Hematopoietic multipotent progenitor cell treated with erythropoietin and hydrocortisone succinate and interleukin-3 and kit ligand, for 8 days (in vitro differentiated cells): ENCODE measurements around the gene STARD9.
"Not testable (repeated sequence)": the region's sequence is repeated elsewhere in the genome, so short reads cannot be mapped to it uniquely, and the experiment has no call there.

Source experiments
- DNase-seq: peaks from one replicate; pipeline ENCODE4 v3.0.0-alpha.2; 2015

The STARD9 gene

DNA sequence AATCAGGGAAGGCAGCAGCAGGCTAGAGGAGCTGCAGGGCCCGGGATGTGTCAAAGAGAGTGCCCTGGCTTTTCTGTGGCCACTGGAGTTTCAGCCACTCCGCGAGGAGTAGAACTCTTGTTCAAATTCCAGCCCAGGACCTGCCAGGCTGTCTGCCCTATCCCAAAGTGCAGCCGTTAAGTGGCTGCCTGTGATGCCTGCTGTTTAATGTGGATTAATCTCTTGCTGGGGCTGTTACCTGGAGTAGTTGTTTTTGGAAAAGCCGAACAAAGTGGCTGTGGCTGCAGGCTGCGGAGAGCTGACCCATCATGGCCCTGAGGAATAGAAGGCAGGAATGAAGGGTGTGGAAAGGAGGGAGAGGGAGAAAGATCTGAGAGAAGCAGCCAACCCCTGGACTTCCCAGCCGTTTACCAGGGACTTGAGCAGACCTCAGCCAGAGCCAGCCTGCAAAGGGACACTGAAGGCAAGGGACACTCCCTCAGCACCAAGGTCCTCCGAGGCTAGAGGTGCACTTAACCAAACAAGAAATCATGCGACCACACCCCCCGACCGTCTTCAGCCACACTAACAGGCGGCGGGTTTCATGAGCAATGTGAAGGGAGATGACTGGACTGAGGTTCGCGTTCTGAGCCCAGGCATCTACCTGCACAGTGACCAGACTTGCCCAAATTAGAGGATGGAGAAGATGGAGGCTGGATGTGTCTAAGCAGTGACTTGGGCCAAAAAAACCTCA, 156.9 kb downstream of the STARD9 start:
- no peak for DNase-seq

DNA sequence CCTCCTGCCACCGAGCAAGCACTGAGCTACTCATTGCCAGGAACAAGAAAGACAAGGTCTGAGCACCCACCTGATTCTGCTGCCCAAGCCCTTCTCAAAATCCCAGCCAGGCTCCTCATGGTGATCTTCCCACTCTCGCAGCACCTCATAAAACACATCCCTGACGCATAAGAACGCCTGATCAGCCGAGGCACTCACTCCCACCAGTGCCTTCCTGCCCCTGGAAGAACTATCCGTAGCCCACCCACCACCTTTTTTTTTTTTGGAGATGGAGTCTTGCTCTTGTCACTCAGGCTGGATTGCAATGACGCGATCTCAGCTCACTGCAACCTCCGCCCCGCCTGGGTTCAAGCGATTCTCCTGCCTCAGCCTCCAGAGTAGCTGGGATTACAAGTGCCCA, 157.6 kb downstream of the STARD9 start:
- no peak for DNase-seq

DNA sequence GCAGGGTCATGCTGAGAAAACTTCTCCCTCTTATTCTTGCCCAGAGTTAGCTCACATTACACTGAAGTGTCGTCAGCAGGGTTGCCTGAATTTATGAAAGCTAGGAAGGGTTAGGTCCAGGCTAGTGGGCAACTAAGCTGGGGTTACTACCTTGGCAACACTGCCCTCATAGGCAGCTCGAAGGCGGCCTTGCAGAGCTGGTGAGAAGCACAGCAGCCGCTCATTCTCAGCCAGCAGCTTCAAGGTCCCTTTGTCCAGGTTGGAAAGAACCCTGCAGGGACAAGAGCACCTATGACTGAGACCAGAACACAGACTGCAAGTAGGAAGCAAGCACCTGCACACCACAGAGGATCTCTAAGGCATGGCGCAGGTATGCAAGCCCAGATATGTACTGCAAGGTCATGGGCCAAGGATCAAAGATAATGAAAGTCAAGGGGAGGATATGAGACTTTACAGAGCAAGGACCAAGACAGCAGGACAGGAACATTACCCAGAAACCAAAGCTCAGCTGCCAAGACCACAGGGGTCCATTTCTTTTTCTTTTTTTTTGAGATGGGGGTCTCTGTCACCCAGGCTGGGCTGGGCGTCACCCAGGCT, 158.8 kb downstream of the STARD9 start:
- DNase-seq = no peak

GRCh38 chr15:42735382-42736165, 160.2 kb downstream of the STARD9 start:
- no peak for DNase-seq

DNA sequence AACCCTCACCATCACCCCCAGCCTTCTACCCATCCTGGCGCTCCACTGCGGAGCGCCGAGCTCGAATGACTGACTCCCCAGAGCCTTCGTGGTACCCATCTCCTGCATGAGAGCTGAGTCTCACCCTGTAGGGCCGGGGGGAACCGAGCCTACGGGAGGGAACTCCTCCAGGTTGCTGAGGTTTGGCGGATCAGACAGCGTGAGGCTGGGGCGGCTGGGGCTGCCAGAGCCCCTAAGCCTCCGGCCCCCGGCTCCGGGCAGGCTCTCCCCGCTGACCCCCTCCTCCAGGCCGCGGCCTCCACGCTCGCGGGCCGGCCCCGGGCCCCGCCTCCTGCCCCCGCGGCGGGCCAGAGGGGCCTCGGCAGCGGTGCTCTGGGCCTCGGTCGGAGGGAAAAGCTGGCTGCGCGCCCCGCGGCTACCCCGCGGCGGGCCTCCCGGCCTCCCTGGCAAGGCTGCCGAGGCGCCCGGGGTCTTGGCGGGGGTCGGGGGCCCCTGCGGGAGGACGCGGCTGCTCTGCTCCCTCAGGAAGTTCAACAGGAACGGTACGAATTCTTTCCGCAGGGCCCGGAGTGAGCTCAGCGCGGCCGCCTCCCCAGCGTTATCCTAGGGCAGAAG, 160.9 kb downstream of the STARD9 start:
- DNase-seq = no peak

GRCh38 chr15:42736793-42737528, 161.6 kb downstream of the STARD9 start, which contains the start of gene CDAN1:
Gene CDAN1, minus strand, starts transcription at chr15:42737128. Its CDS starts 26 bp downstream, at chr15:42737102.
- peak; percentile 88 for DNase-seq

DNA sequence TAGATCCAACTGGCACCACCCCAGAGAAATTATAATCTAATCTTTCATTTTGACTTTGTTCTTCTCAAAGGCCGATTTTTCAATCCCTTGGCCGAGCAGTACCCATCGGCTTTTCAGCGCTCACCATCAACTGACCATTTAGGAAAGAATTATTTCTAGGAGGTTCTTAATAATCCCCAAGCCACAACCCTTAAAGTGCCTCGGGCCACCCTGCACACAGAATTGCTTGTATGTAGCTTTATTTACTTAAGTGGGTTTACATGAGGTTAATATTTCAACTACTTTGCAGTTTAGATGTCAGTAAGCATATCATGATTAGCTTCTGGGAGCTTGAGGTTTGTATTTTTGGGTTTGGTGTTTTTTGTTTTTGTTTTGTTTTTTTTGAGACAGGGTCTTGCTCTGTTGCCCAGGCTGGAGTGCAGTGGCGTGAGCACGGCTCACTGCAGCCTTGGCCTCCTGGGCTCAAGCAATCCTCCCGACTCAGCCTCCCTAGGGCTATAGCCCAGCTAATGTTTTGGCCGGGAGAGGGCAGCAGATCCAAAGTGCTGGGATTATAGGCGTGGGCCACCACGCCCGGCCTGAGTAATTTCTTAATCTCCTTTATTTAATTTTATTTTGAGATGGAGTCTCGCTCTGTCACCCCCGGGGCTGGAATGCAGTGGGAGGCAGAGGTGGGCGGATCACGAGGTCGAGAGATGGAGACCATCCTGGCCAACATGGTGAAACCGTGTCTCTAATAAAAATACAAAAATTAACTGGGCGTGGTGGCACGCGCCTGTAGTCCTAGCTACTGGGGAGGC, 162.3 kb downstream of the STARD9 start:
- peak; percentile 51 for DNase-seq

DNA sequence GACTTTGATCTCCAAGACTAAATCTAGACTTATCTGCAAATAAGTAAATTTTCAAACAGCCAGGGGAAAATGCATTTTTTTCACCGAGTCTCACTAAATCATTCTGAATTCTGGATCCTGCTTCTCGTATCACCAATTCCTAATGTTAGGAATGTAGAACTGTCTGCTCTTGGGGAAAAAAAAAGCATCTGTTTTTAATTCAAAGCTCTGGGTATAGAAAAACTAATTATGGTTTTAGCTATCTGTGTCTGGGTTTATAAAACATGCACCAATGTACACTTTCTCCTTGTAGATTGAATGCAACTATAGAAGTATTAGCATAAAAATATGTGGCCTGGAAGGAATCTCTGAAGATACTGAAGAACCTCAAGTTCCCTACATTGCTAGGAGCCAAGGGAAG, 166.3 kb downstream of the STARD9 start:
- no peak for DNase-seq

DNA sequence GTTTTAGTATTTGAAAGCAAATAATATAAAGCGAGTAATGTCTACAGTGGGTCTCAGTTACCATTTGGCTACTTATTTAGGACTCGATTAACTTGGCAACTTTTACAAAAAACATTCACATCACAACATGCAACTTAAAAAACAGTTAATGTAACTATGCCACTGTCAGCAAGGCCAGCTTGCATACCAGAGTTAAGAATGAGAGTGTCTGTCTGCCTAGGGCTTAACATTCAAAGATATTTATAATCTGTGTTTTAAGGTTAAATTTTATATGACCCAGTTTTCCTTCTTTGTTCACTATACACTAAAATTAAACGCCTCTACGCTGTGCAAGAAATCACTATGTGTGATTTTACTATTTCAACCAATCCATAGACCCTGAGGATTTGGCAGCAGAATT, 166.7 kb downstream of the STARD9 start:
- DNase-seq = no peak

DNA sequence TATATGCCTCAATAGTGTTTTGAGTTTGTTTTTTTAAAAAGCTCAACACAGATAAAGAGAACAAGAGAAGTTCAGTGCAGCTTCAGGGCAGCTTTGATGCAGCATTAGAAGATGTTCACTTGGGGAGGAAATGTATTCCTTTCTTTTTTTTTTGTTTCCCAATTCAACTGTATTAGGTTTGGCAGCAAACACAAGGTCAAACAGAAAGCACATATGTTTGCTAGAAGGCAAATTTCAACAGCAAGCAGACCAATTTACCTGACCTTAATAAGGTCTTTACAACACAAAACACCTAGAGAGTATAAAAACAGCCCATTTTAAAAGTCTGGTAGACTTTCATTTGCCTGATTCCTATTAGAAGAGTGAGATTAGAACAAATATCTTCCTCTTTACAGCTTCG, 168.8 kb downstream of the STARD9 start:
- DNase-seq = no peak

- DNase-seq = no peak
Observed at GRCh38 chr15:42749266-42749665, 173.9 kb downstream of the STARD9 start.

GRCh38 chr15:42750306-42750705, 174.9 kb downstream of the STARD9 start:
- no peak for DNase-seq

DNA sequence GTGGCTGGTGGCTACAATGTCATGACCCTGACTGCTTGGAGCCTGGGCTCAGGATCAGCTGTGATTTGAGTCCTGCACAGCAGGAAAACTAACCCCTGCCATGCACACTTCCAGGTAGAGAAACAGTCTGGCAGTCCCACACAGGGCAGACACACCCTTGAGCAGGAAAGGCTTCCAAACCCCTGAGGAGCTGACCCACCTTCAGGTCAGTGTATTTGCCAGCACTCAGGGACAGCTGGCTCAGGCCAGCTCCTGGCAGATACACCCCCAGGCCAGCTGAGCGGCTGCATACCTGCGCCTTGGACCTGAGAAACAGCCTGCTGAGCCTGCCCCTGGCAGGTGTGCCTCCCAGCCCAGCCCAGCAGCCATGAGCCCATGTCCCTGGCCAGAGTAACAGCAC, 183.7 kb downstream of the STARD9 start:
- DNase-seq = no peak

DNA sequence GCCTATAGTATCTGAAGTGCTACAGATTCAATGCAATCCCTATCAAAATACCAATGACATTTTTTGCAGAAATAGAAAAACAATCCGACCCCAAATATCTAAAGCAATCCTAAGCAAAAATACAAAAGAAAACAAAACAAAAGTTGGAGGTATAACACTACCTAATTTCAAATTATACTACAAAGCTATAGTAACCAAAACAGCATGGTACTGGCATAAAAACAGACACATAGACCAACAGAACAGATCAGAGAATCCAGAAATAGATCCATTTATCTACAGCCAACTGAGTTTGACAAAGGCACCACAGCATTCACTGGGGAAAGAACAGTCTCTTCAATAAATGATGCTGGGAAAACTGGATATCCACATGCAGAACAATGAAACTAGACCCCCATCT, 185.4 kb downstream of the STARD9 start:
- no peak for DNase-seq

GRCh38 chr15:42761813-42762212, 186.4 kb downstream of the STARD9 start:
- DNase-seq = not testable (repeated sequence)

DNA sequence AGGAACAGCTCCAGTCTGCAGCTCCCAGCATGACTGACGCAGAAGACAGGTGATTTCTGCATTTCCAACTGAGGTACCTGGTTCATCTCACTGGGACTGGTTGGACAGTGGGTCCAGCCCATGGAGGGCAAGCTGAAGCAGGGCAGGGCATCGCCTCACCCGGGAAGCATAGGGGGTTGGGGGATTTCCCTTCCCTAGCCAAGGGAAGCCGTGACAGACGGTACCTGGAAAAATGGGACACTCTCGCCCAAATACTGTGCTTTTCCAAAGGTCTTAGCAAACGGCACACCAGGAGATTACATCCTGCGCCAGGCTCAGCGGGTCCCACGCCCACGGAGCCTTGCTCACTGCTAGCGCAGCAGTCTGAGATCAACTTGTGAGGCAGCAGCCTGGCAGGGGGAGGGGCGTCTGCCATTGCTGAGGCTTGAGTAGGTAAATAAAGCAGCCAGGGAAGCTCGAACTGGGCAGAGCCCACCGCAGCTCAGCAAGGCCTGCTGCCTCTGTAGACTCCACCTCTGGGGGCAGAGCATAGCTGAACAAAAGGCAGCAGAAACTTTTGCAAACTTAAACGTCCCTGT, 188.8 kb downstream of the STARD9 start:
- not testable (repeated sequence) for DNase-seq

DNA sequence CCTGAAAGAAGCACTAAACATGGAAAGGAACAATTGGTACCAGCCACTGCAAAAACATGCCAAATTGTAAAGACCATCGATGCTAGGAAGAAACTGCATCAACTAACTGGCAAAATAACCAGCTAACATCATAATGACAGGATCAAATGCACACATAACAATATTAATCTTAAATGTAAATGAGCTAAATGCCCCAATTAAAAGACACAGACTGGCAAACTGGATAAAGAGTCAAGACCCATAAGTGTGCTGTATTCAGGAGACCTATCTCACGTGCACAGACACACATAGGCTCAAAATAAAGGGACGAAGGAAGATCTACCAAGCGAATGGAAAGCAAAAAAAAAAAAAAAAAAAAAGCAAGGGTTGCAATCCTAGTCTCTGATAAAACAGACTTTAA, 190.7 kb downstream of the STARD9 start:
- DNase-seq = not testable (repeated sequence)
